ENCODE measurements around the gene CCDC77. TPM values are rescaled to one million over a fixed set of nuclear protein-coding genes. Genes with fewer than 3 reads are reported as not detected.

Gene CCDC77
- total and polyA plus RNA-seq, 9 donors, result 4.2 to 10.7 (median 6.0) TPM

GRCh38 chr12:447141-447540, 45.7 kb downstream of the CCDC77 start:
- DNase-seq, result no peak
- intact Hi-C loops (cut with DNase I), result no loop called here
- WGBS, 3 donors, result 88 to 95% (median 91%) methylated on average over 1 of the region's 1 CpG
- no peak overlapping the region for H3K4me3 ChIP-seq
- no peak overlapping the region for H3K27ac ChIP-seq
- TF ChIP-seq POLR2A (IDR thresholded peaks at IDR 0.05) (no peak), EP300 (IDR thresholded peaks at IDR 0.05) (no peak), CTCF (IDR thresholded peaks at IDR 0.05) (no peak)
- no peaks in the 10 kb centered on the region for H3K27me3 ChIP-seq
- no peaks in the 10 kb centered on the region for H3K4me1 ChIP-seq (ENCODE audit: insufficient read depth)
- no peaks in the 10 kb centered on the region for H3K36me3 ChIP-seq
- H3K9me3 ChIP-seq, result no peaks in the 10 kb centered on the region

- no peak for DNase-seq
- no peak overlapping the region for H3K4me3 ChIP-seq
- H3K27ac ChIP-seq, result no peak overlapping the region
- H3K36me3 ChIP-seq, result no peaks in the 10 kb centered on the region
- no peaks in the 10 kb centered on the region for H3K27me3 ChIP-seq
- intact Hi-C loops (cut with DNase I), result no loop called here
- TF ChIP-seq POLR2A (IDR thresholded peaks at IDR 0.05) (no peak), CTCF (IDR thresholded peaks at IDR 0.05) (no peak), EP300 (IDR thresholded peaks at IDR 0.05) (no peak)
- no peaks in the 10 kb centered on the region for H3K4me1 ChIP-seq (ENCODE audit: insufficient read depth)
- WGBS, 3 donors, result 36 to 44% (median 43%) methylated on average over 4 of the region's 4 CpGs
- H3K9me3 ChIP-seq, result no peaks in the 10 kb centered on the region
Measured at GRCh38 chr12:449203-449602, 47.8 kb downstream of the CCDC77 start.

- H3K4me3 ChIP-seq, result no peak overlapping the region
- intact Hi-C loops (cut with DNase I), result loop anchor here in 3 of 4 donors (5.0 kb wide), 1 partner anchor 97 kb away; no protein-coding TSS in a partner anchor
- 61 to 75% (median 65%) methylated on average over 3 of the region's 3 CpGs for WGBS, 3 donors
- H3K27ac ChIP-seq, result no peak overlapping the region
- DNase-seq, result no peak
- no peaks in the 10 kb centered on the region for H3K9me3 ChIP-seq
- no peaks in the 10 kb centered on the region for H3K4me1 ChIP-seq (ENCODE audit: insufficient read depth)
- no peak for TF ChIP-seq EP300 (IDR thresholded peaks at IDR 0.05)
- no peak for TF ChIP-seq POLR2A (IDR thresholded peaks at IDR 0.05)
- TF ChIP-seq CTCF (IDR thresholded peaks at IDR 0.05), result no peak
- no peaks in the 10 kb centered on the region for H3K27me3 ChIP-seq
- no peaks in the 10 kb centered on the region for H3K36me3 ChIP-seq
Measured at GRCh38 chr12:450438-450837, 49.0 kb downstream of the CCDC77 start.

GRCh38 chr12:452667-453210, 51.3 kb downstream of the CCDC77 start:
- Histone ChIP-seq H3K27ac (no peak overlapping the region), H3K27me3 (no peaks in the 10 kb centered on the region), H3K4me1 (ENCODE audit: insufficient read depth) (no peaks in the 10 kb centered on the region), H3K4me3 (no peak overlapping the region), H3K9me3 (no peaks in the 10 kb centered on the region), H3K36me3 (no peaks in the 10 kb centered on the region)
- WGBS, 3 donors, result 62 to 87% (median 63%) methylated on average over 9 to 18 of the region's 25 CpGs
- no peak for DNase-seq
- intact Hi-C loops (cut with DNase I), result loop anchor here in 3 of 4 donors (5.0 kb wide), 1 partner anchor 95 kb away; no protein-coding TSS in a partner anchor
- no peak for TF ChIP-seq POLR2A (IDR thresholded peaks at IDR 0.05)
- TF ChIP-seq CTCF (IDR thresholded peaks at IDR 0.05), result no peak
- TF ChIP-seq EP300 (IDR thresholded peaks at IDR 0.05), result no peak

Data from ovary (tissue), 9 donors.